Stomach (tissue), 4 donors: Measurements from ENCODE around the gene PTPRF.

Experiments used
- POLR2A ChIP-seq, 4 donors: fragments of 450-650 bp; IDR thresholded peaks; one replicate each; pipeline ENCODE4 v1.6.1; 2016; ENCODE audit warnings: antibody characterized with exemption in 4 of 4, control low read depth in 2 of 4, mild to moderate bottlenecking in 1 of 4, moderate library complexity in 1 of 4
- TF ChIP-seq, protein P1 (sequence below), 7 experiments: fragments of 450-650 bp in 4 of 7; fragments of 200-600 bp in 3 of 7; sonication (generic) in 3 of 7; IDR thresholded peaks; one replicate each; pipeline ENCODE4 v1.5.1; 2016 to 2019; ENCODE audit warnings: antibody characterized with exemption in 7 of 7, control low read depth in 2 of 7, mild to moderate bottlenecking in 1 of 7

- TF ChIP-seq, protein P1, sequence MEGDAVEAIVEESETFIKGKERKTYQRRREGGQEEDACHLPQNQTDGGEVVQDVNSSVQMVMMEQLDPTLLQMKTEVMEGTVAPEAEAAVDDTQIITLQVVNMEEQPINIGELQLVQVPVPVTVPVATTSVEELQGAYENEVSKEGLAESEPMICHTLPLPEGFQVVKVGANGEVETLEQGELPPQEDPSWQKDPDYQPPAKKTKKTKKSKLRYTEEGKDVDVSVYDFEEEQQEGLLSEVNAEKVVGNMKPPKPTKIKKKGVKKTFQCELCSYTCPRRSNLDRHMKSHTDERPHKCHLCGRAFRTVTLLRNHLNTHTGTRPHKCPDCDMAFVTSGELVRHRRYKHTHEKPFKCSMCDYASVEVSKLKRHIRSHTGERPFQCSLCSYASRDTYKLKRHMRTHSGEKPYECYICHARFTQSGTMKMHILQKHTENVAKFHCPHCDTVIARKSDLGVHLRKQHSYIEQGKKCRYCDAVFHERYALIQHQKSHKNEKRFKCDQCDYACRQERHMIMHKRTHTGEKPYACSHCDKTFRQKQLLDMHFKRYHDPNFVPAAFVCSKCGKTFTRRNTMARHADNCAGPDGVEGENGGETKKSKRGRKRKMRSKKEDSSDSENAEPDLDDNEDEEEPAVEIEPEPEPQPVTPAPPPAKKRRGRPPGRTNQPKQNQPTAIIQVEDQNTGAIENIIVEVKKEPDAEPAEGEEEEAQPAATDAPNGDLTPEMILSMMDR (IDR thresholded peaks at IDR 0.05), result no peak
- TF ChIP-seq POLR2A (IDR thresholded peaks at IDR 0.05), result no peak
Measured at GRCh38 chr1:43619314-43619790, 88.7 kb downstream of the PTPRF start.
